ENCODE data around the gene LTF.
"Not testable (repeated sequence)": the region's sequence is repeated elsewhere in the genome, so short reads cannot be mapped to it uniquely, and the experiment has no call there.

The LTF gene

DNA sequence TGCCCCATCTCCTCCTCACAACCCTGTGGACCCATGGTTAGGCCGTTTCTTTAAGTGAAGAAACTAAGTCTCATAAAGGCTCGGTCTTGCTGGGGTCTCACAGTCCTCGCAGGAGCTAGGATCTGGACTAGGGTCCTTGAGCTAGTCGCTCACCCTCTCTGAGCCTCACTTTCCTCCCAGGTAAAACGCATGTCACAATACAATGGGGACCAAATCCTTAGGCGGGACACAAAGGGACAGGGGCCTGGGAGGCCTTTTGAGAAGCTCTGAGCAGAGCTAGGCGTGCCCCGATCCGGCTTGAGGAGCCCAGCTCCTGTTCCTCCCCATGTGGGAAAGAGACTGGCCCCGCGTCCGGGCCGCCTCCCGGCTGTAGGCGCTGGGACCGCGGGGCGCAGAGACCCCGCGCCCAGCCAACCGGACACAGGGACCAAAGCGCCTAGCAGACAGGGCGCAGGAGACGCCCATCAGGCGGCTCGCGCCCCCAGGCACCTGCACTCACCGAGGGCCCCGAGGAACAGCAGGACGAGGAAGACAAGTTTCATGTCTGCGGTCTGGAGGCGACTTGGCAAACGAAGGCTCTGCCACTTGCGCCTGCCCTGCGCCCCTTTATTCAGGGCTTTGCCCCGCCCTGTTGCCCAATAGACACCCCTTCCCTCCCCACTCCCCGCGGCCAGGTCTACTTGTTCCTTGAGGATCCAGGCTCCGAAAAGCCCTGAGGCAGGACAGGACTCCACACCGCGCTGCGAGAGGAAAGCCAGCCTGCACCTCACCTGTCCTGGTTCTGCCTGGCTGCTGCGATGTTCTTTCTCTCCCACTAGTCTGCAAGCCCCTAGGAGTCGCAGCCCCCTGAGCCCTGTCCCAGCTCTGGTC, at the start of gene LTF:
Gene LTF (minus strand): TSS at position 580 of the 870 bp plus-strand sequence. CDS start 38 bp downstream, at position 542.
- no peak for DNase-seq

DNA sequence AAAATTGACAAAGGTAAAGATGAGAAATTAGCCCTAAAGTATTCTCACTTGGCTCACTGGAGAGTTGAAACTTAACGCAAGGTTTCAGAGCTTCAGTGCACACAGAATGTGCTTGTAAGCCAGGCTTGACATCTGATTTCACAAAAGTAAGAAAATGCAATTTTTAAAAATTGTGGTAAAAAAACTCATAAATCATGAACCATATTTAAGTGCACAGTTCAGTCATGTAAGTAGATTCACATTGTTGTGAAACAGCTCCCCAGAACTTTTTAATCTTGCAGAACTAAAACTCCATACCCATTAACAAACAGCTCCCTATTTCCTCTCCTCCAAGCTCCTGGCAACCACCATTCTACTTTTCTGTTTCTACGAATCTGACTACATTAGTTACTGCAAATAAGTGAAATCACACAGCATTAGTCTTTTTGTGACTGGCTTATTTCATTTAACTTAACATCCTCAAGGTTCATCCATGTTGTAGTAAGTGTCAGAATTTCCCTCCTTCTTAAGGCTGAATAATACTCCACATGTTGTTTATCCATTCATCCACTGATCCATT, 47.6 kb upstream of the LTF start:
- DNase-seq = no peak

DNA sequence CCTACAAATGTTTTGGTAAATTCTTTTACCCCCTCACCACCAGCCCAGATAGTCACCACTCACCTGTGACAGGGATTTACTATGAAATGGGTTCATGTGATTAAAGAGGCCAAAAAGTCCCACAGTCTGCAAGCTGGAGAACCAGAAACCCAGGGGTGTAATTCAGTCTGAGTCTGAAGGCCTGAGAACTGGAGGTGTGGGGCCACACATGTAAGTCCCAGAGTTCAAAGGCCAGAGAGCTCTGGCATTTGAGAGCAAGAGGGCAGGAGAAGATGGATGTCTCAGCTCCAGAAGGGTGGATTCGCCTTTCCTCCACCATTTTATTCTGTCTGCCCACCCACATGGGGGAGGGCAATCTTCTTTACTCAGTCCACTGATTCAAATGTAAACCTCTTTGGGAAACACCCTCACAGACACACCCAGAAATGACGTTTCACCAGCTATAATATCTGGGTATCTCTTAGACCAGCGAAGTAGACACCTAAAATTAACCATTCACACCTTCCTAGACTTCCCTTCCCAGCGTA, 45.0 kb upstream of the LTF start:
- DNase-seq = no peak

DNA sequence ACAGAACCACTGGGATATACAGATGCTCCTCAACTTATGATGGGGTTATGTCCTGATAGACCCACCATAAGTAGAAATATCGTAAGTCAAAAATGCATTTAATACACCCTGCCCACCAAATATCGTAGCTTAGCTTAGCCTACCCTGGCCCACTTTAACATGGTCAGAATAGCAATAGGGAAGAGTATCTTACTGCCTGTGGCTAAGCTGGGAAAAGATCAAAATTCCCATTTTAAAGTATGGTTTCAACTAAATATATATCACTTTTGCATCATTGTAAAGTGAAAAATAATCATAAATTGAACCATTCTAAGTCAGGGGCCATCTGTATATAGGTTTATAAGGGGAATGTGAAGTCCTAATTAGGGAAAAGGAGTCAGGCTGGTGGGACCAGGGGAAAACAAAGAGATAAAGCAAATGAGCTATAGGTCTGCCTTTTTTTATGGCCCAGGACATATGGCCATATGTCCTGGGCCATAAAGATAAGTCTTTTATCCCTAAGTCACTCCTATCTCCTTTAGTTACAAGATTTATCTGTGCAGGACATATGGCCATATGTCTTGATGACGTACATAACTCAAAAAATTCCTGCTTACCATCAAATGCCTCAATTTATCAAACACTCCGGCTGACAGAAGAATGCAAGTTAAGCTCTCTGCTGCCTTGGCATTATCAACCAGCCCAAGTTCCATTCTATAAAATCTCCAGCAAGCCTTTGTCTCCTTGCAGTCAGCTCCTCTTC, 44.3 kb upstream of the LTF start:
- DNase-seq = no peak

DNA sequence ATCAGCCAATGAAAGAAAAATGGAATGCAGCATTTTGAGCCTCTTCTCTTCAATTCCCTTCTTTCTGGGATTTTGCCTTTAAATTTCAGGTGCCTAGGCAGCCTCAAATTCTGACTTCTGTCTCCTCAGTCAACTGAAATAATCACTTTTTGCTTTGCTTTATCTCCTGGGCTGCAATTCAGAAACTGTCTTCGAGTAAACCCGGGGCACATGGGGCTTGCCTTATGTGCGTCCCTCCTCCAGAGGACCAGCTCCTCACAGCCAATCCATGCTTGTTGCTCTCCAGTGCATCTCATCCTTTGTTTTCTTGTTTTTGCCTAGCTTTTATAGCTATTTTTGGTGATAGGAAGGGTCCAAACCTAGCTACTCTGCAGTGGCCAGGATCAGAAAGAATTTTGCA, 41.8 kb upstream of the LTF start:
- DNase-seq = no peak

DNA sequence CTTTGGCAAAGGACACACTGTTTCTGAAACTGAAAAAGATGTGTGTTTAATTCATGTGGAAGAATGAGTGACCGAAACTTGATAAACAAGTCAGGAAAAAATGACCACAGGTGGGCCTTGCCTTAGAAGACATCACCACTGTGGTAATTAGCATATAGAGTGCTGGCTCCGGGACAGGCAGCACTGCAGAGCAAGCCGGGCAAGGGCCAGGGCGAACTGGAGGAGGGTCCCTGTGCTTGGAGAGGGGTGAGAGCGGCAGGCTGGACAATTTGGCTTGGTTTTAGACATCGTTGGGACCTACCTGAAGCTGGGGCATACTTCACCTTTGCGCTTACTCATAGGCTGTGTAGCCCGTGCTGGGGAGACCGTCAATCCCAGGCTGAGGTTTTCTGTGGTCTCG, 41.2 kb upstream of the LTF start:
- DNase-seq = no peak

DNA sequence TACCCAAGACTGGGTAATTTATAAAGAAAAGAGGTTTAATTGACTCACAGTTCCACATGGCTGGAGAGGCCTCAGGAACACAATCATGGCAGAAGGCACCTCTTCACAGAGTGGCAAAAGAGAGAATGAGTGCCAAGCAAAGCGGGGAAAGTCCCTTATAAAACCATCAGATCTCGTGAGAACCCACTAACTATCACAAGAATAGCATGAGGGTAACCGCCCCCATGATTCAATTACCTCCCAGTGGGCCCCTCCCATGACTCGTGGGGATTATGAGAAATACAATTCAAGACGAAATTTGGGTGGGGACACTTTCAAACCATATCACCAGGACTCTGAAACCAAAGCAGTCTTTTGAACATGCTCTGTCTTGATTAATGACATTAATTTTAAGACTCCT, 40.1 kb upstream of the LTF start:
- peak; percentile 19 for DNase-seq

DNA sequence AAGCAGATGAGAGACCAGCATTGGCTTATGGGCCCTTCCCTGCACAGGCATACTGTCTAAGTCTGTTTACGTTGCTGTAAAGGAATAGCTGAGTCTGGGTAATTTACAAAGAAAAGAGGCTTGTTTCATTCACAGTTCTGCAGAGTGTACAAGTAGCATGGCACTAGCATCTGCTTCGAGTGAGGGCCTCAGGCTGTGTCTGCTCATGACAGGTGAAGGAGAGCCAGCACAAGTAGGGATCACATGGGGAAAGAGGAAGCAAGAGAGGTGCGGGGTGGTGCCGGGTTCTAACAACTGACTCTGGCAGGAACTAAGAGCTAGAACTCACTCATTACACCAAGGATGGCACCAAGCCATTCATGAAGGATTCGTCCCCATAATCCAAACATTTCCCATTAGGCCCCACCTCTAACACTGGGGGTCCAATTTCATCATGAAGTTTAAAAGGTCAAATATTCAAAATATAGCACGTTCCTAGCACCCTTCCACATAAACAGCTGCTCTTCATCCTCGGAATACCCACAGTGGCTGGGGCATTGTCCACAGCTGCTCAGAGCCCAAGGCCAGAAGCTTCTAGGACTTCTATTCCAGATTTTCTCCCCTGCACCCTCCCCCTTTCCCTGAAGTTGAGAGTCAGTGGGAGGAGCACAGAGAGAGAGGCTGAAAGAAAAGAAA, 38.6 kb upstream of the LTF start:
- no peak for DNase-seq

DNA sequence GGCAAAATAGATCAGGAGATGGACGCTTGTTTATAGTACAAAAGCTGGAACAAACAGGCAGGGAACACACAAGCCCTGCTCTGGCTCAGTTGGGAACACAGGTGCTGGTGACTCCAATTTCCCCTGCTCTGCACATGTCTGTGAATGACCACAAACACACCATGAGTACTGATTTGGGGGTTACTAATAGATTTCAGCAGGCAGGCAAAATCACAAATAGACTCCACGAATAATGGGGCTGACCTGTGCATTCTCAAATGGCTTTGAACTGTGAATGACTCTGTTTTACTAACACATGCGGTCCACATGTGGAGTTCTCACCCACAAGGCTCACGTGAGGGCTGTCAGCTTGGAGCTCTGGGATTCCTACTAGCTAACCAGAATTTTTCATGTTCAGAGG, 37.0 kb upstream of the LTF start:
- DNase-seq = no peak

DNA sequence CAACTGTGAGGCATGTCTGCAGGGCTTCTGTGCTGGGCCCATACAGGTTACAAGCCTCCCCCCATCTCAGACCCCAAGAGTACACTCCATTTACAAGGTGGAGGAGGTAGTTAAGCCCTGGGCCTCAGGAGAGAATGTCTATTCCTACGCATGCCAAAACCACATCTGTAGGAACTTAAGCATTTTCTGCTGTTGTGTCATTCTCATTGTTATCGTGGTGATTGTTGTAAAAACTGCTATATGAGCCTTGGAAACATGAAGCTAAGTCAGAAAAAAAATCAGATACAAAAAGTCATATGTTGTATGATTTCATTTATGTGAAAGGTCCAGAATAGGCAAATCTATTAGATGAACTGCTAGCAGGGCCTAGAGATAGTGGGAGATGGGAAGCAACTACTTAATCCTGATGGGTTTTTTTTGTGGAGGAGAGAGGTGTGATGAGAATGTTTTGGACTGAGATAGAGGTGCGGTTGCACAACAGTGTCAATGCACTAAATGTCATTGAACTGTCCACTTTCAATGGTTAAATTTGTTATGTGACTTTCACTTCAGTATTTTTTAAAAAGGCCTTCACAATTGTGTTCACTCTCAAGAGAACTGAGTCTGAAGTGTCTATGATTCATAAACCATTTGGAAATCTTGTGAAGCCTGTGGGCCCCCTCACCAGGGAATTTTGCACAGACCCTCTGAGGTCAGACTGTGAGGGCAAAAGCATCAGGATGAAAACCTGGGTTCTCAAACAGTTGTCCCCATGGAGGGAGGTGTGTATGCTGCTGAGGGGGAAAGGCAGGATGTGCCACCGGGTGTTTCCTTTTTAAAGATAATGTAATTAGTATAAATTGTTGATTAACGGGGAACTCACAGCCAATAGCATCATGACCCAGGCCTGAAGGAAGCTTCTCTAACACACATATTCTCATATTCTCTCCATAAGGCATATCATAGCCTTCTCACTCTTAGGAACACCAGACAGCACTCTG, 36.2 kb upstream of the LTF start:
- DNase-seq = no peak

DNA sequence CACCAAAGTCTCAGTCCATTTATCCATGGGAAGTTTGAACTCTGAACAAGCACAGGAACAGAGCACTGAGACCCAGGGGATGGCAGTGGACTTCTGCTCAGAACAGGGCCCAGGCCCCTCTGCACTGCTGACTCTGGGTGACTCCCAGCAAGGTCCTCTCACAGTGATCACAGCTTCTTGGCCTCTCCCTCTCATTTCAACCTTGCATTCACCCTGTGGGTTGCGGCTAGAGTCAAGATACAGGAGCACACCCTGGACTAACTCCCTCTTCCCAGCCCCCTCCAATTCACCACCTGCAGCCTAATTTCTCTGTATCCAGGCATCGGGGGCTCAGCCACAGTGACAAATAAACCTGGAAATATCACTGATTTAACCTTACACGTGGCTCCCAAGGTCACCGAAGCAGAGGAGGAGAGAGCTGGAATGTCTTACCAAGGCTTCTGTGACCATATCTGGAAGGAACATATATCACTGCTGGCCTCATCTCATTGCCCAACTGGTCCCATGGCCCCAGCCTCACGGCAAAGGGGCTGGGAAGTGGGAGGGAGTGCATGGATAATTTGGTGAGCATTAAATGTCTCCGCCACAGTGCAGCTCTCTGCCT, 34.3 kb upstream of the LTF start:
- no peak for DNase-seq

DNA sequence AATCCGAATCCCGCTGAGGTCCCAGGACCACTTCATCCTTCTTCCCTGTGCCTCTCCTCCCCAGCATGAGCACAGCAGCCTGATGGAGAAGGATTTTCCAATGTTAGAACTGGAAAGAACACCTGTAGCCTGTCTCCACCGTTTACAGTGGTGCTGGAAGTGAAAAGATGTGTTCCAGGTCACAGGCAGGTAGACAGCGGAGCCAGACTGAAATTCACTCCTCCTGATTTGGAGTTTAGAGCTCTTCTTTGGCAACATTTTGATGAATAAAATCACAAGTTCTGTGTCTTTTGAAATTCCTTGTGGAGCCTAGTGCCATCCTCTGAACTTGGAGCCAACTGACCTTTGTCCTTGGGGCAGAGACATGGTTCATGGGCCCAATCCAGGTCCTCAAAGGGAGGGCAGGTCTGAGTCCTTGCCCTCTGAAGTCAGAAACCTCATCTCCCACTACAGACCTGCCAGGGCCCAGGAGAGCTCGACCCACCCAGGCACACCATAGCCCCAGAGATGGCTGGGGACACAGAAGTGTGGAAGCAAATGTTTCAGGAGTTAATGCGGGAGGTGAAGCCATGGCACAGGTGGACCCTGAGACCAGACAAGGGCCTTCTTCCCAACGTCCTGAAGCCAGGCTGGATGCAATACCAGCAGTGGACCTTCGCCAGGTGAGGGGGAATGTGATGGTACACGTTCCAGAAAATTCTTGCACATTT, 33.0 kb upstream of the LTF start, which contains the start of gene RTP3:
Gene RTP3 (plus strand): TSS at position 421 of the 710 bp plus-strand sequence. CDS start 87 bp downstream, at position 508.
- DNase-seq = no peak

DNA sequence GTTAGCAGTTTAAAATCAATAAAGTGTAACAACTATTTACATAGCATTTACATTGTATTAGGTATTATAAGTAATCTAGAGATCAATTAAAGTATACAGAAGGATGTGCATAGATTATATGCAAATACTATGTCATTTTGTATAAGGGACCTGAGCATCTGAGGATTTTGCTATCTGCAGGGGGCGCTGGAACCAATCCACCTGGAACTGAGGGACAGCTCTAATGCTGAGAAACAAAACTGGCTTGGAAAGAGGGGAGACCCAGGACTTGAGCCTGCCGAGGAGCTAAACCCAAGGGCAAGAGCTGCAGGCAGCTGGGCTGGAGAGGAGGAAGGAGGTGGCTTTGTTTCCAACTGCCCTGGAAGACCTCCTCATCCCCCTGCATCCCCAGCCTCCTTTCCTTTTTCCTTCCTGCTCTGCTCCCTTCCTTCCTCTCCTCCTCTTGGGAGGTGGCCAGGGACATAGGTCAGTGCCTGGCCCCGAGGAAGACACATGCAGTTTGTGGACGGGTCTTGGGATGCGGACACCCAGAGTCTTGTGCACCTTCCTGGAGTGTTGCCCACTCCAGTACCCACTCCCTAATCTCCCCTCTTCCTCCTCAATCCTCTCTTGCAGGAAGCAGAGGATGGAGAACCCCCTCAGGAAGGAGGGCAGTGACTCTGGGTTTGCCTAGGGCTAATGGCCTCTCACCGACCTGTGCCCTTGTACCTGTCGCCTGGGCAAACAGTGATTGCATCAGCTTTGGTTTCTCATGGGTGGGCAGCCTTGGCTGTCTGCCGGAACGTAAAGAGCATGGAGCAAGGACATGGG, 32.2 kb upstream of the LTF start:
- peak; percentile 31 for DNase-seq

DNA sequence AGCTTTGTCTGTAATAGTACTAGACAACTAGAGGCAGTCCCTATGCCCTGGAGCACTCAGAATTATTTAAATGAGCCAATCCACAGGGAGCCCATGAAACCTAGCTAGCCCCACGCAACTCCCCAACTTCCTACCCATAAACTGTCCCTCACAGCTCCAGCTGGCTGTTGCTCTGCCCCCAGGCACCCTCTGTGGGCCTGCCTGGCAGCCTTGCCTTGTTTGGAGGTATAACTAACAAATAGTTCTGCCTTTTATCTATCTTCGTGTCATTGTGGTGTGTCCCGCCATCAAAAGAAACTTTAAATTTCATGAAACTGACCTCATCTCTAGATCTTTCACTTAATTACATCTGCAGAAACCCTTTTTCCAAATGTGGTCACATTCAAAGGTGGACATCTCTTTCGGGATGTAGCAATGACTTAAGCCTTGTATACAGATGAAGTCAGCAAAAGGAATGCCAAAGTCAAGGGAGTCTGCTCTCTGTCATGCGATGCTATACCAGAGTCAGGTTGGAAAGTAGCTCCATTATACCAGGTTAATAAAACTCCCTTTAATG, 31.3 kb upstream of the LTF start:
- no peak for DNase-seq

DNA sequence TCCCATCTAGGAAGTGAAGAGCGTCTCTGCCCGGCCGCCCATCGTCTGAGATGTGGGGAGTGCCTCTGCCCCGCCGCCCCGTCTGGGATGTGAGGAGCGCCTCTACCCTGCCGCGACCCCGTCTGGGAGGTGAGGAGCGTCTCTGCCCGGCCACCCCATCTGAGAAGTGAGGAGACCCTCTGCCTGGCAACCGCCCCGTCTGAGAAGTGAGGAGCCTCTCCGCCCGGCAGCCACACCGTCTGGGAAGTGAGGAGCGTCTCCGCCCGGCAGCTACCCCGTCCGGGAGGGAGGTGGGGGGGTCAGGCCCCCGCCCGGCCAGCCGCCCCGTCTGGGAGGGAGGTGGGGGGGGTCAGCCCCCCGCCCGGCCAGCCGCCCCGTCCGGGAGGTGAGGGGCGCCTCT, 29.8 kb upstream of the LTF start:
- DNase-seq = not testable (repeated sequence)

DNA sequence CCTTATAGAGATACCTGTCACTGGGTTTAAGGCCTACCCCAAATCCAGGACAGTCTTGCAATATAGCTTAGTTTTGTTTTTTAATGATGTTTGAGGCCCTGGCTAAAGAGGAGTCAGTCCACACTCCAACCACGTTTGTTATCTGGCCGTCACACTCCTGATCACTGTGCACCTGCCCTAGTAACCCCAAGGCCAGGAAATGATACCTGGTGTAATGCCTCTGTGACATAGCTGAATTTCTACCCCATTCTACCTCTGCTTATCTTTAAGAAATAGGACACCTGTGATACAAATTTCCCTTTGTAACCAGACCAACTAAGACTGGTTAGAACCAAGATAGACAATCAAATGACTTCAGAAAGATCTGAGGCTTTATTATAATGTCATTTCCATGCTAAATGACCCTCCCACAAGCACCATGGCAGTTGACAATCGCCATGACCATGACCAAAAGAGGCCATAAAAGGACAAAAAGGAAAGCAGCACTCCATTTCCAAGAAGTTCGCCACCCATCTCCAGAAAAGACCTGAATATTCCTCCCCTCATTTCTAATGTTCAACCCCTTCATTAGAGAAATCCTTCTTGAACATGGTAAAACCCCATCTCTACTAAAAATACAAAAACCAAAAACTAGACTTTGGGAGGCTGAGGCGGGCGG, 28.3 kb upstream of the LTF start:
- no peak for DNase-seq

DNA sequence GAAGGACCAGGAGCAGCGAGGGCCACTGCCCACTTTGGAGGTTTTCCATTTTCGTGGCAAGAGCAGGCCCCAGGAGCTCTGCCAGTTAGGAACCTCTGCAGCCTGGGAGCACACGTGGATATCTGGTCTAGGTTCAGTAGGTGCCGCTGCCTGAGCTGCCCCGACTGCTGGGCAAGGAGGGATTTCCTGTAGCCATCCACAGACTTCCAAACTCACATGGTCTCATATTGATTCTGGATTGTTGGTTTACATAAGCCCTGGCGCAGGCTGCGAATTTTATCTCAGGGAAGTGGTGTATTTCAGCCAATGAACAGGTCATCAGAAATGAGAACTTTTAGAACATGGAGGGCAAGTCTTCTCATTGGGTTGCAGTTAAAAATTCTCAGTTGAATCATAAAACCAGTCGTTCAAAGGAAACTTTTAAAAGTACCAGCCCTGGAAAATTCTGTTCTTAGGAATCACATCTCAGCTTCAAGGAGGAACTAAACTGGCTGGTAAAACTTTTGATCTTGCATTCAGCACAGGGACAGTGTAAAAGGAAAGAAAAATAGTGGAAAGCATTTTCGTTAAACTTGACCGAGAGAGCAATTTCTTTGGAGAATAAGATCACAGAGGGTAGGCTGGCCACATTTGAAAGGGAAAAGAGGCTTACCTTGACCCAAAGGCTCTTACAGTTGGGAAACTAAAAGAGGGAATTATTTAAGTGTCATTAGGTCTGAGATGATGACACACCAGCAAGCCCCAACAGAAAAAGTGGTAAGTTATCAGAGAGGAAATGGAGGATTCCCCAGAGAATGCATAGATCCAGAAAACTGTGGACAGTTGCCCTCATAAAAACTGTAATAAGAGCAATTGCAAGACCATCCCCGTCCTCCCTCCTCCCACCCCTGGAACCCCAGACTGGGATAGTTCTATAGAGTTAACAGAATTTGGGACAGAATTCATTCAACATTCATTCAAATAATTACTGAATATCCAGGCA, 26.7 kb upstream of the LTF start:
- no peak for DNase-seq

Measured in activated CD4-positive, alpha-beta T cell treated with anti-CD3 and anti-CD28 coated beads, Interleukin-2, amount 50 U/mL, for 16 hours (primary cell).